Endothelial cell of umbilical vein (primary cell): ENCODE results near the gene LFNG. TPM values are rescaled to one million over a fixed set of nuclear protein-coding genes. Genes with fewer than 3 reads are reported as not detected.

Experiments
- BruUV-seq: library from RNA; stranded (reverse); fragments of 400-500 nt; replicated peaks from 2 replicates; lab custom pipeline; 2021; lab: Mats Ljungman, UMichigan
- CTCF ChIA-PET: fragments of 300-600, 350-600 bp; sonication (Branson Sonifier 250); formaldehyde crosslinking; loops from one replicate; lab custom pipeline; 2021; ENCODE audit warnings: antibody characterized with exemption, inconsistent platforms; lab: Charles Lee
- POLR2A ChIA-PET: fragments of 300-600, 350-600 bp; sonication (Branson Sonifier 250); formaldehyde crosslinking; loops from one replicate; lab custom pipeline; 2021; ENCODE audit warnings: antibody characterized with exemption, inconsistent platforms; lab: Charles Lee
- DNase-seq: peaks from one replicate; pipeline ENCODE4 v3.0.0-alpha.2; 2011; ENCODE audit warnings: low read depth, low spot score
- FAIRE-seq: peaks from 2 replicates; lab custom pipeline; 2011; peaks lifted over from hg19 to GRCh38; lab: Jason Lieb, UNC
- H2AFZ ChIP-seq: 2 replicates; pipeline ENCODE4 v1.6.0; 2012; ENCODE audit warnings: low read depth, low read length, control low read depth, inconsistent platforms
- H3K27ac ChIP-seq: 2 replicates; pipeline ENCODE4 v1.5.1; 2011; ENCODE audit warnings: low read depth, mild to moderate bottlenecking, control low read depth, low read length, moderate library complexity; ENCODE audit not compliant: insufficient read depth
- H3K27me3 ChIP-seq, 2 experiments: 2 replicates each; pipeline versions ENCODE4 v1.6.0 to v1.6.1; 2011; ENCODE audit warnings: low read length in 2 of 2, mixed read lengths in 1 of 2; ENCODE audit not compliant: control insufficient read depth in 2 of 2, insufficient read depth in 2 of 2
- H3K36me3 ChIP-seq, 2 experiments: 2 replicates in 1 of 2; 3 replicates in 1 of 2; pipeline ENCODE4 v1.5.1; 2011; ENCODE audit warnings: low read length in 2 of 2, mild to moderate bottlenecking in 1 of 2, moderate library complexity in 1 of 2; ENCODE audit not compliant: control insufficient read depth in 2 of 2, insufficient read depth in 2 of 2; ENCODE audit errors: extremely low read depth in 1 of 2
- H3K4me1 ChIP-seq: 3 replicates; pipeline ENCODE4 v1.5.1; 2011; ENCODE audit warnings: mild to moderate bottlenecking, low read length; ENCODE audit not compliant: control insufficient read depth, insufficient read depth; ENCODE audit errors: extremely low read depth
- H3K4me2 ChIP-seq: 2 replicates; pipeline ENCODE4 v1.6.1; 2011; ENCODE audit warnings: low read length, control low read depth, mixed read lengths; ENCODE audit not compliant: insufficient read depth
- H3K4me3 ChIP-seq, 3 experiments: fragments of 200-600 bp in 1 of 3; sonication (generic), shearing (Covaris generic) in 1 of 3; replicated peaks in 1 of 3; 2 replicates each; pipeline ENCODE4 v1.5.1; 2011 to 2016; ENCODE audit warnings: control low read depth in 3 of 3, low read length in 3 of 3, mild to moderate bottlenecking in 2 of 3, inconsistent platforms in 1 of 3, low read depth in 1 of 3, moderate library complexity in 1 of 3; ENCODE audit not compliant: insufficient read depth in 1 of 3
- H3K79me2 ChIP-seq: 2 replicates; pipeline ENCODE4 v1.6.0; 2012; ENCODE audit warnings: low read length, inconsistent platforms; ENCODE audit not compliant: control insufficient read depth, insufficient read depth
- H3K9ac ChIP-seq: replicated peaks from 2 replicates; pipeline ENCODE3; 2011; ENCODE audit warnings: low read length, control low read depth; ENCODE audit not compliant: insufficient read depth; ENCODE audit errors: extremely low read depth
- H3K9me1 ChIP-seq: replicated peaks from 3 replicates; pipeline ENCODE4 v1.6.0; 2011; ENCODE audit warnings: mild to moderate bottlenecking, low read length; ENCODE audit not compliant: control insufficient read depth, insufficient read depth; ENCODE audit errors: extremely low read depth
- H3K9me3 ChIP-seq: replicated peaks from 2 replicates; pipeline ENCODE4 v1.5.1; 2012; ENCODE audit warnings: low read length, inconsistent platforms; ENCODE audit not compliant: control insufficient read depth, insufficient read depth
- H4K20me1 ChIP-seq: replicated peaks from 2 replicates; pipeline ENCODE3; 2011; ENCODE audit warnings: mild to moderate bottlenecking, low read length; ENCODE audit not compliant: control insufficient read depth, insufficient read depth; ENCODE audit errors: extremely low read depth
- EZH2 ChIP-seq: IDR thresholded peaks from 2 replicates; pipeline ENCODE4 v1.6.1; 2012; ENCODE audit warnings: borderline replicate concordance, low read depth, mild to moderate bottlenecking, moderate library complexity, low read length, inconsistent platforms; ENCODE audit not compliant: severe bottlenecking
- FOS ChIP-seq: IDR thresholded peaks from 2 replicates; pipeline ENCODE4 v1.6.1; 2011; ENCODE audit warnings: mild to moderate bottlenecking, low read length, moderate library complexity, borderline replicate concordance; ENCODE audit not compliant: insufficient read depth
- GATA2 ChIP-seq: IDR thresholded peaks from 2 replicates; pipeline ENCODE4 v1.7.0; 2011; ENCODE audit warnings: low read depth, mild to moderate bottlenecking, moderate library complexity, mixed read lengths, low read length; ENCODE audit not compliant: insufficient read length, insufficient read depth
- JUN ChIP-seq: IDR thresholded peaks from 2 replicates; pipeline ENCODE4 v1.6.1; 2011; ENCODE audit warnings: borderline replicate concordance, low read depth; ENCODE audit not compliant: insufficient read length, insufficient read depth
- MYC ChIP-seq: IDR thresholded peaks from one replicate; pipeline ENCODE4 v1.6.1; 2011; ENCODE audit warnings: mild to moderate bottlenecking, low read depth, low read length
- POLR2A ChIP-seq: IDR thresholded peaks from 2 replicates; pipeline ENCODE4 v1.6.1; 2012; ENCODE audit warnings: low read depth, mild to moderate bottlenecking, control low read depth, low read length
- POLR2AphosphoS5 ChIP-seq: IDR thresholded peaks from 2 replicates; pipeline ENCODE4 v1.6.1; 2012; ENCODE audit warnings: low read depth, mild to moderate bottlenecking, control low read depth, low read length, moderate library complexity; ENCODE audit not compliant: insufficient read depth
- dilution Hi-C: fragments of 300-500 bp; cut with MboI; formaldehyde crosslinking; loops from one replicate; pipeline ENCODE4 v1.15.0; 2019; ENCODE audit warnings: low sequenced_read_pairs; ENCODE audit not compliant: extremely low pct_ligation_motif_present
- intact Hi-C: fragments of 100-400 bp; cut with micrococcal nuclease; formaldehyde crosslinking; loops from one replicate; pipeline ENCODE4 v1.10.0; 2022
- polyA plus RNA-seq, 4 experiments: library from polyadenylated mRNA; depleted of rRNA in 3 of 4; stranded (reverse) in 3 of 4; unstranded in 1 of 4; fragments of >200 nt; gene quantifications; 2 replicates each; pipeline versions ENCODE4 v1.2.1 to v1.2.3, GENCODE V29; 2011 to 2012; ENCODE audit warnings: missing spikeins in 1 of 4
- total RNA-seq: library from RNA; stranded (reverse); gene quantifications from 2 replicates; pipeline ENCODE4 v1.2.3, GENCODE V29; 2021
- TF ChIP-seq, protein P1 (sequence below): IDR thresholded peaks from 2 replicates; pipeline ENCODE4 v1.6.1; 2011; ENCODE audit not compliant: insufficient read depth, insufficient read length
- TF ChIP-seq, protein P2 (sequence below), 2 donors: IDR thresholded peaks; 1 replicate in 1 of 2; 2 replicates in 1 of 2; pipeline ENCODE4 v1.5.1; 2011; ENCODE audit warnings: low read length in 2 of 2, mild to moderate bottlenecking in 2 of 2, moderate library complexity in 2 of 2, control low read depth in 1 of 2, inconsistent platforms in 1 of 2, low read depth in 1 of 2; ENCODE audit not compliant: insufficient read depth in 1 of 2; ENCODE audit errors: extremely low read depth in 1 of 2

LFNG gene
- total and polyA plus RNA-seq, 2 donors (not counting 3 experiments of a cell fraction or from before 2014, with no cell fraction given): 12.6 to 13.1 TPM

GRCh38 chr7:2571409-2571808 lies 51.8 kb downstream of the LFNG start:
- dilution Hi-C loops: no loop called here
- POLR2A ChIA-PET: no interaction called here

More at GRCh38 chr7:2571409-2571808, 51.8 kb downstream of the LFNG start:
- H3K4me1 ChIP-seq: peaks cover 26% of the 10 kb centered on the region
- H3K9ac ChIP-seq: no peak overlapping the region
- H3K4me3 ChIP-seq: no peak overlapping the region
- H3K27ac ChIP-seq: no peak overlapping the region
- CTCF ChIA-PET: interaction anchor here (0.9 to 2.2 kb wide), 3 partner anchors 37 to 110 kb away, joined by 3 to 6 read pairs (median 3); no protein-coding TSS in a partner anchor
- intact Hi-C loops: loop anchor here (5.0 kb wide), 1 partner anchor 71 kb away; no protein-coding TSS in a partner anchor
- FAIRE-seq (no peak), DNase-seq (no peak)
- no peaks in the 10 kb centered on the region for H4K20me1 ChIP-seq
- H3K36me3 ChIP-seq: no peaks in the 10 kb centered on the region
- TF ChIP-seq EZH2 (no peak), FOS (no peak), POLR2A (no peak), JUN (no peak), MYC (no peak), POLR2AphosphoS5 (no peak), GATA2 (no peak)
- TF ChIP-seq, protein P1, sequence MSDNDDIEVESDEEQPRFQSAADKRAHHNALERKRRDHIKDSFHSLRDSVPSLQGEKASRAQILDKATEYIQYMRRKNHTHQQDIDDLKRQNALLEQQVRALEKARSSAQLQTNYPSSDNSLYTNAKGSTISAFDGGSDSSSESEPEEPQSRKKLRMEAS: no peak
- TF ChIP-seq, protein P2, sequence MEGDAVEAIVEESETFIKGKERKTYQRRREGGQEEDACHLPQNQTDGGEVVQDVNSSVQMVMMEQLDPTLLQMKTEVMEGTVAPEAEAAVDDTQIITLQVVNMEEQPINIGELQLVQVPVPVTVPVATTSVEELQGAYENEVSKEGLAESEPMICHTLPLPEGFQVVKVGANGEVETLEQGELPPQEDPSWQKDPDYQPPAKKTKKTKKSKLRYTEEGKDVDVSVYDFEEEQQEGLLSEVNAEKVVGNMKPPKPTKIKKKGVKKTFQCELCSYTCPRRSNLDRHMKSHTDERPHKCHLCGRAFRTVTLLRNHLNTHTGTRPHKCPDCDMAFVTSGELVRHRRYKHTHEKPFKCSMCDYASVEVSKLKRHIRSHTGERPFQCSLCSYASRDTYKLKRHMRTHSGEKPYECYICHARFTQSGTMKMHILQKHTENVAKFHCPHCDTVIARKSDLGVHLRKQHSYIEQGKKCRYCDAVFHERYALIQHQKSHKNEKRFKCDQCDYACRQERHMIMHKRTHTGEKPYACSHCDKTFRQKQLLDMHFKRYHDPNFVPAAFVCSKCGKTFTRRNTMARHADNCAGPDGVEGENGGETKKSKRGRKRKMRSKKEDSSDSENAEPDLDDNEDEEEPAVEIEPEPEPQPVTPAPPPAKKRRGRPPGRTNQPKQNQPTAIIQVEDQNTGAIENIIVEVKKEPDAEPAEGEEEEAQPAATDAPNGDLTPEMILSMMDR (IDR thresholded peaks at IDR 0.05; ENCODE audit: extremely low read depth in 1 of 2, insufficient read depth in 1 of 2, low read depth in 1 of 2, low read length in 2 of 2): no peak
- no peaks in the 10 kb centered on the region for H3K9me3 ChIP-seq
- BruUV-seq: no TSS peak
- no peak overlapping the region for H2AFZ ChIP-seq
- H3K4me2 ChIP-seq: no peak overlapping the region
- no peaks in the 10 kb centered on the region for H3K9me1 ChIP-seq
- no peaks in the 10 kb centered on the region for H3K27me3 ChIP-seq
- no peaks in the 10 kb centered on the region for H3K79me2 ChIP-seq
